ENCODE results near the gene LSG1.

The LSG1 gene

DNA sequence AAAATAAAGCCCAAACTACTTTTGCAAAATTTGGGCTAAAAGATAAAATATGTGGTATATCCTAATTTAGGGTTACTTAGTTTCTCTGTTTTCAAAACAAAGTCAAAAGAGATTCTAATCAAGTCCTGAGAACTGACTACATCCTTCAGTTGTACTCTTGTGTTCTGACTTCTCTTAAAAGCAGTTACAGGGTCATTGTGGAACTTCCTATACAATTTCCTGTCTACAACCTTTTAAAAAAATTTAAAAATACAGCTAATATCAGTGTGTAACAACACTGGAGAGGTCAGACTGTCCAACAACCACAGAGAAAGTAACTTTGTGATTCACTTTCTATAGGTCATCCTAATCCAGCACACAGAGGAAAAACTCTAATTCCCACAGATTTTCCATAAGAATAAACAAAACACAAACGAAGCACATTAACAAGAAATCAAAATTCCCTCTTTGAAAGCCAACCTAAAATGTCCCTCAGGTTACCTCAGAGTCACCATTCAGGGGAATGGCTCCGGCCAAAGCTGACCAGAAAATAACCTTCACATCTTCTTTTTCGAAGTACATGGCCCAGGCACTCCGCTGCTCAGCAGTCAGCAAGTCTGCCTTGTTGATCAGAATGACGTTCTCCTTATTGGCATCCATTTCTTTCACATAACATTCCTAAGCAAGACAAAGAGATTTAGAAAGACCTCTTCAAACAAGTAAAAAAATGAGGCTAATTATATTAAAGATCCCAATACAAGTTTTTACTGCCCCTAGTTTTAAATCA is 13.3 kb downstream of the LSG1 start:
- DNase-seq (ENCODE audit: low read depth, low spot score), result no peak
- H3K36me3 ChIP-seq (ENCODE audit: control insufficient read depth, insufficient read depth, low read length), result peaks cover 1% of the 10 kb centered on the region; the same call in 1 of the 2 replicates
- no peaks in the 10 kb centered on the region for H3K27me3 ChIP-seq (ENCODE audit: control insufficient read depth, insufficient read depth, low read length)
- H3K4me3 ChIP-seq (ENCODE audit: low read length), result no peak overlapping the region
- no CpG with 5 or more reads among the region's 5 CpGs for WGBS (ENCODE audit: insufficient coverage, insufficient read length)
- no peaks in the 10 kb centered on the region for H3K9me3 ChIP-seq (ENCODE audit: control insufficient read depth, insufficient read depth, low read length)
- no peak overlapping the region for H3K27ac ChIP-seq (ENCODE audit: low read length)
- no peaks in the 10 kb centered on the region; the same call in 1 of the 2 replicates for H3K4me1 ChIP-seq (ENCODE audit: control insufficient read depth, insufficient read depth, low read length)

DNA sequence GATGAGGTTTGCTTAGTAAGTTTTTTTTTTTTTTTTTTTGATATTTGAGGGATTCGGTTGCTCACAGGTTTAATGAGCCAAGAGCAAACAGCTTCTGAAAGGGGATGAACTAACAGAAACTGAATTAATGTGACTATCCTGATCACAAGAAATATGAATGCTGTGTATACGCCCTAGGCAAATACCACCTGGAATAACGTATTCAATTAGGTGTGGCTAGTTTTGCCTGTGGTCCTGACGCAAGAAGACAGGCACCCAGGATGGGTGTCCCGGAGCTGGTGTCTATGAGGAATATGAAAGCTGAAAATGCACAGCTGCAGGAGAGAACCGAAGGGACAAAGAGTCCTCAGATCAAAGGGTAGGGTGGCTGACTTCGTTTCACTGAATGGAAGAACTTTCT is 14.6 kb downstream of the LSG1 start:
- WGBS (ENCODE audit: insufficient coverage, insufficient read length), result no CpG with 5 or more reads among the region's 7 CpGs
- Histone ChIP-seq H3K36me3 (ENCODE audit: control insufficient read depth, insufficient read depth, low read length) (peaks cover 1% of the 10 kb centered on the region; the same call in 1 of the 2 replicates), H3K27ac (ENCODE audit: low read length) (no peak overlapping the region), H3K4me3 (ENCODE audit: low read length) (no peak overlapping the region), H3K4me1 (ENCODE audit: control insufficient read depth, insufficient read depth, low read length) (no peaks in the 10 kb centered on the region; the same call in 1 of the 2 replicates), H3K9me3 (ENCODE audit: control insufficient read depth, insufficient read depth, low read length) (no peaks in the 10 kb centered on the region), H3K27me3 (ENCODE audit: control insufficient read depth, insufficient read depth, low read length) (no peaks in the 10 kb centered on the region)
- no peak for DNase-seq (ENCODE audit: low read depth, low spot score)

DNA sequence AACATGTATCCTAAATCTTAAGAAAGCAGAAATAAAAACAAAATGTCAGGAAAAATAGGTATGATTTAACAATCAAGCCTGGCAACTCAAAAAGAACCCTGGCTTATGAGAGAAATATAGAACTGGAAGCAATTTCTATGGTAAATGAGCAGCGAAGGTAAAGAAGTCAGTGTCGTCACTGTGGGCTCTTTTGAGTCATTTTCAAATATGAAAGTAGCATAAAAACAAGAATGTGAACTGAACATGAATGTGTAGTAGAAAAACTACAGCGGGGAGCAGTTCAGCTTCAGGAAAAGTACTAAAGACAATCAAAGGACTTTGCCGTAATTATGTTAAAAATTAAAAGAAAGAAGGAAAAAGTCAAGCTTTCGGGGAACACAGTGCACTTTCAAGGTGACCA is 17.5 kb downstream of the LSG1 start:
- Histone ChIP-seq H3K27ac (ENCODE audit: low read length) (no peak overlapping the region), H3K4me3 (ENCODE audit: low read length) (no peak overlapping the region), H3K4me1 (ENCODE audit: control insufficient read depth, insufficient read depth, low read length) (no peaks in the 10 kb centered on the region; the same call in 1 of the 2 replicates), H3K27me3 (ENCODE audit: control insufficient read depth, insufficient read depth, low read length) (no peaks in the 10 kb centered on the region), H3K9me3 (ENCODE audit: control insufficient read depth, insufficient read depth, low read length) (no peaks in the 10 kb centered on the region), H3K36me3 (ENCODE audit: control insufficient read depth, insufficient read depth, low read length) (peaks cover 4% of the 10 kb centered on the region; the same call in 1 of the 2 replicates)
- WGBS (ENCODE audit: insufficient coverage, insufficient read length), result no CpG with 5 or more reads among the region's 5 CpGs
- DNase-seq (ENCODE audit: low read depth, low spot score), result no peak

DNA sequence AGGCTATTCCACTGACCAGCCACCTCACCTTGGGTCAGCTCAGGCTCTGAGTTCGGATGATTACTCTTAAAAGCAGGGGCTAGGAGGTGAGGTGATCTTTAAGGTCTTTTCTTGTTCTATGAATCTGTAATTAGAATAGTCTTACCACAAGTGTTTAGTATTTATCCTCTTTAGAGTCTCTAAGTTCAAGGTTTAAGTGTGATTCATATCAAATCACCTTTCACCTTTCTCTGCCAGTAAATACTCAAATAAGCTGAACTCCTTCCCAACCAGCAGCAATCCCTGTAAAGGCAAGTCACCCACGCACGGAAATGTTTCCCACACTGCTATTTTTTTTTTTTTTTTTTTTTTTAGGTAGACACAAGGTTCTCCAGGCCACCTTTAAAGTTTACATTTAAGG is 24.2 kb downstream of the LSG1 start:
- no peaks in the 10 kb centered on the region for H3K4me1 ChIP-seq (ENCODE audit: control insufficient read depth, insufficient read depth, low read length)
- no peak for DNase-seq (ENCODE audit: low read depth, low spot score)
- H3K36me3 ChIP-seq (ENCODE audit: control insufficient read depth, insufficient read depth, low read length), result peaks cover 9% of the 10 kb centered on the region; the same call in 1 of the 2 replicates
- no peak overlapping the region for H3K4me3 ChIP-seq (ENCODE audit: low read length)
- H3K27ac ChIP-seq (ENCODE audit: low read length), result no peak overlapping the region
- no peaks in the 10 kb centered on the region for H3K9me3 ChIP-seq (ENCODE audit: control insufficient read depth, insufficient read depth, low read length)
- no CpG with 5 or more reads among the region's 3 CpGs for WGBS (ENCODE audit: insufficient coverage, insufficient read length)
- H3K27me3 ChIP-seq (ENCODE audit: control insufficient read depth, insufficient read depth, low read length), result no peaks in the 10 kb centered on the region

DNA sequence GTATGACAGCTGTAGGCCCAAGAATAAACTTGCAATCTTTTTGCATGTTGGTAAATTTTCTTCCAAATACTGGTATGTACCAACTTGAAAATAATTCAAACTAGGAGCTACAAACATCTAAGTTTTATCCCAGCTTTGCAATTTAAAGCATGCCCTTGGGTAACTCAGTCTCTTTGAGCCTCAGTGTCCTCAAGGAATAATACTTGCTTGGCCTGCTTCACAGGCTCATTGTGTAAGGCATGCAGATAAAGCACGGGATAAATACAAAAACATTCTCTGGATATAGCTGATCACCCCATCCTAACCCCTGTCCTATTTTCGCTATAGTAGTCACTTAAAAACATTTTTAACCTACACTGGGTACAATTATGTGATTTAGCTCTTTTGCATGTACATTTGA is 29.2 kb downstream of the LSG1 start:
- Histone ChIP-seq H3K27ac (ENCODE audit: low read length) (no peak overlapping the region), H3K27me3 (ENCODE audit: control insufficient read depth, insufficient read depth, low read length) (no peaks in the 10 kb centered on the region), H3K36me3 (ENCODE audit: control insufficient read depth, insufficient read depth, low read length) (peaks cover 8% of the 10 kb centered on the region; the same call in 1 of the 2 replicates), H3K4me1 (ENCODE audit: control insufficient read depth, insufficient read depth, low read length) (no peaks in the 10 kb centered on the region), H3K9me3 (ENCODE audit: control insufficient read depth, insufficient read depth, low read length) (no peaks in the 10 kb centered on the region), H3K4me3 (ENCODE audit: low read length) (no peak overlapping the region)
- WGBS (ENCODE audit: insufficient coverage, insufficient read length), result no CpG with 5 or more reads among the region's 2 CpGs
- DNase-seq (ENCODE audit: low read depth, low spot score), result no peak

DNA sequence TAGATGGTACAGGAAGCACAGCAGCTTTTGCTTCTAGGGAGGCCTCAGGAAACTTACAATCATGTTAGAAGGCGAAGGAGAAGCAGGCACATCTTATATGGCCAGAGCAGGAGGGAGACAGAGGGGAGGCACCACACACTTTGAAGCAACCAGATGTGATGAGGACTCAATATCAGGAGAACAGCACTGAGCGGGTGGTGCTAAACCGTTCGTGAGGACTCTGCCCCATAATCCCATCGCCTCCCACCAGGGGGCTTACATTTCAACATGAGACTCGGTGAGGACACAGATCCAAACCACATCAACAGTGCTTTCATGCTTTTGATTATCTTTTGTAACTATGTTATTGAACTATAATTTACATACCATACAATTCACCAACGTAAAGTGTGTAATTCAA is 31.2 kb downstream of the LSG1 start:
- Histone ChIP-seq H3K9me3 (ENCODE audit: control insufficient read depth, insufficient read depth, low read length) (no peaks in the 10 kb centered on the region), H3K36me3 (ENCODE audit: control insufficient read depth, insufficient read depth, low read length) (peaks cover 8% of the 10 kb centered on the region; the same call in 1 of the 2 replicates), H3K4me1 (ENCODE audit: control insufficient read depth, insufficient read depth, low read length) (no peaks in the 10 kb centered on the region), H3K27ac (ENCODE audit: low read length) (no peak overlapping the region), H3K27me3 (ENCODE audit: control insufficient read depth, insufficient read depth, low read length) (no peaks in the 10 kb centered on the region), H3K4me3 (ENCODE audit: low read length) (no peak overlapping the region)
- WGBS (ENCODE audit: insufficient coverage, insufficient read length), result no CpG with 5 or more reads among the region's 7 CpGs
- no peak for DNase-seq (ENCODE audit: low read depth, low spot score)

DNA sequence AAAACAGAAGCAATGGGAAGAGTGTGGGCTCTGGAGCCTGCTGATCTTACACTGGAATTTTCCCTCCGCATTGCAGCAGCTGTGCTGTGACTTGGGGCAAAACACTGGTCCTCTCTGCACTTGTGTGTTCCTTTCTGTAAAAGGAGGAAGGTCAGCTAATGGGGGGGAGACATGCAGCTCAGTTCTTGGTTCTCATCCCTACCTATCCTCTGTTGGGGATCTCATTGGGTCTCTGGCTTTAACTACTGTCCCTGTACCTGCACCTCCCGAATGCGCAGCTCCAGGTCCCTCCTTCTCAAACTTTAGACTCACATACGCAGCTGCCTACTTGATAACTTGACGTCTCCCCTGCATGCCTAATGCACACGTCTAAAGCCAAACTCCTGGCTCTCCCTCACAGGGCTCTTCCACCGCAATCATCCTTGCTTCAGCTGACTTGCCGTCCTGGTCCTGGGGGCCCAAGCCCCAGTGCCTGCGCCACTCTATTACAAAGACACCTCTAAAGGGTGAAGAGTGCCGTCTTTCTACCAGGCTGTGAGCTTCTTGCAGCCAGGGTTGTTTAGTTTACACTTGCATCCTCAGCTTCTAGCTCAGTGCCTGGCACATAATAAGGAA is 32.9 kb downstream of the LSG1 start:
- Histone ChIP-seq H3K4me3 (ENCODE audit: low read length) (no peak overlapping the region), H3K9me3 (ENCODE audit: control insufficient read depth, insufficient read depth, low read length) (no peaks in the 10 kb centered on the region), H3K27ac (ENCODE audit: low read length) (no peak overlapping the region), H3K4me1 (ENCODE audit: control insufficient read depth, insufficient read depth, low read length) (no peaks in the 10 kb centered on the region), H3K36me3 (ENCODE audit: control insufficient read depth, insufficient read depth, low read length) (peaks cover 2% of the 10 kb centered on the region; the same call in 1 of the 2 replicates), H3K27me3 (ENCODE audit: control insufficient read depth, insufficient read depth, low read length) (no peaks in the 10 kb centered on the region)
- no peak for DNase-seq (ENCODE audit: low read depth, low spot score)
- WGBS (ENCODE audit: insufficient coverage, insufficient read length), result no CpG with 5 or more reads among the region's 10 CpGs

DNA sequence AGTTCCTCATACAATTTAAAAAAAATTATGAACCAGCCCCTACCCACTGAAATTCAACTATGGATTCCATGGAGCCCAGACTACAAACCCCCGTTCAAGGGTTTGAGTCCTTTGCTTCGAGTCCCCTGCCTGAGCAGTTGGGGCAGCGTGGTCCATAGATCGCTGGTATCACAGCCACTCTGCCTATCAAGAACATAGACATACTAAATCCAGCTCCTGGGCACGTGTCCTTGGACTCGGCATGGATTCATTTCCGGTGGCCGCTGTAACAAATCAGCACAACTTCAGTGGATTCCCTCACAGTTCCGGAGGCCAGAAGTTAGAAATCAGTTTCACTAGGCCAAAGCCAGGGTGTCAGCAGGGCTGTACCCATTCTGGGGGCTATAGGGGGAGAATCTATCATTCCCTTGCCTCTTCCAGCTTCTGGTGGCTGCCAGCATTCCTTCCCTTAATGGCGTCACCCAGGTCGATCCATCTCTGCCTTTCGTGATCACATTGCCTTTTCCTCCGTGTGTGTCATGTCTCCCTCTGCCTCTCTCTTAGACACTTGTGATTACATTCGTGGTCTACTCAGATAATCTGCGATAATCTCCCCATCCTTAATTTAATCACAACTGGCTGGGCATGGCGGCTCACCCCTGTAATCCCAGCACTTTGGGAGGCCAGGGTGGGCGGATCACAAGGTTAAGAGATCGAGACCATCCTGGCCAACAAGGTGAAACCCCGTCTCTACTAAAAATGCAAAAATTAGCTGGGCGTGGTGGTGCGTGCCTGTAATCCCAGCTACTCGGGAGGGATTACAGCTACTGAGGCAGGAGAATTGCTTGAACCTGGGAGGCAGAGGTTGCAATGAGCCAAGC is 34.2 kb downstream of the LSG1 start:
- Histone ChIP-seq H3K4me1 (ENCODE audit: control insufficient read depth, insufficient read depth, low read length) (no peaks in the 10 kb centered on the region), H3K27me3 (ENCODE audit: control insufficient read depth, insufficient read depth, low read length) (no peaks in the 10 kb centered on the region), H3K4me3 (ENCODE audit: low read length) (no peak overlapping the region), H3K36me3 (ENCODE audit: control insufficient read depth, insufficient read depth, low read length) (peaks cover 2% of the 10 kb centered on the region; the same call in 1 of the 2 replicates), H3K27ac (ENCODE audit: low read length) (no peak overlapping the region), H3K9me3 (ENCODE audit: control insufficient read depth, insufficient read depth, low read length) (no peaks in the 10 kb centered on the region)
- no CpG with 5 or more reads among the region's 22 CpGs for WGBS (ENCODE audit: insufficient coverage, insufficient read length)
- no peak for DNase-seq (ENCODE audit: low read depth, low spot score)

DNA sequence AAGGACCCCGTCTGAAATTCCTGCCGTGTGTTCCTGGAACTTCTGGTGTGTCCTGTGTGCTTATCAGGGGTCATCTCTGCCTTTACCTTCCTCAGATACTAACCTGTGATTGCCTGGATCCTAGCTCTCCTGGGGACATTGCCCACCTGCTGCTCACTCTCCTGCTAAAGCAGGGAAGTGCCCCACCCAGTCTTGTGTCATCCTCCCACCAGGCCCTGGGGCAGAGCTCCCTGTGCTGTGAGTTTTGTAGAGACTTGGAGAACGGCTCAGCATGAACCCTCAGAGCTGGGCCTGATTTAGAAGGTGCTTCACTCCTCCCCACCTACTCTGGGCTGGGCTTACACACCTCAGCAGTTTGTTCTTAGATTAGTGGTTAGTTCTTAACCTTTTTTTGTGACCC is 34.9 kb downstream of the LSG1 start:
- peaks cover 2% of the 10 kb centered on the region; the same call in 1 of the 2 replicates for H3K36me3 ChIP-seq (ENCODE audit: control insufficient read depth, insufficient read depth, low read length)
- H3K4me3 ChIP-seq (ENCODE audit: low read length), result no peak overlapping the region
- H3K9me3 ChIP-seq (ENCODE audit: control insufficient read depth, insufficient read depth, low read length), result no peaks in the 10 kb centered on the region
- peaks cover 2% of the 10 kb centered on the region; the same call in 1 of the 2 replicates for H3K4me1 ChIP-seq (ENCODE audit: control insufficient read depth, insufficient read depth, low read length)
- no CpG with 5 or more reads among the region's 3 CpGs for WGBS (ENCODE audit: insufficient coverage, insufficient read length)
- H3K27me3 ChIP-seq (ENCODE audit: control insufficient read depth, insufficient read depth, low read length), result no peaks in the 10 kb centered on the region
- no peak for DNase-seq (ENCODE audit: low read depth, low spot score)
- no peak overlapping the region for H3K27ac ChIP-seq (ENCODE audit: low read length)

DNA sequence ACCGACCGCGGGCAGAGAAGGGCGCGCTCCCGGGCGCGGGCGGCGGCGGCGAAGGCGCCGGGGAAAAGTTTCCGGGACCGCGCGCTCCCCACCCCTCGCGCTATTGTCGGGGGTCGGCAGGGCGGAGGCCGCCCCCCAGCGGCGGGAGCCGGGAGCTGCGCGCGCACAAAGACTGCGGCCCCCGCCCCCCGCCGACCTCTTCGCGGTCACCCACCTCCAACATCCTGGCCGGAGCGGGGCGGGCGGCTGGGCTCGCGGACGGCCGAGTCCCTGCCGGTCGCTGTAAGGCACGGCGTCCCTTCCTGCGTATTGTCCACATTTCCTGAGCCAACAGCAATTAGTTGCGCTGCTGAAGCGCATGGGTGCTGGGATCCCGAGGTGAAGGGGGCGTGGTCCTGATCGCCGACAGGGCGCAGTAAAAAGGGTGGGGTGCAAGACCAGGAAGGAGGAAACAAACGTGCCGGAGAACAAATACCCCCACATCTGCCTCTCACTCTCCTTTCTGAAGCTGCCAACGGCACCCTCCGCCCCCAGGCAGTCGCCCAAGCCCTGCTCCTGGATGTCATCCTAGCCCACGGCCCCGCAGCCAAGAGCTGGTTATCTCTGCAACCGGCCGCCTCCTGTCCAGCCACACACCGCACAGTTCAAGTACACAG is 38.5 kb downstream of the LSG1 start, which contains the start of gene TMEM44:
Gene TMEM44, minus strand, starts transcription at position 71 of the 656 bp plus-strand sequence. CDS start 204 bp downstream, outside the sequence.
- H3K4me3 ChIP-seq (ENCODE audit: low read length), result peak within 1 kb of the TSS; percentile 43; the same call in 1 of the 2 replicates
- WGBS (ENCODE audit: insufficient coverage, insufficient read length), result no CpG with 5 or more reads among the region's 66 CpGs
- H3K9me3 ChIP-seq (ENCODE audit: control insufficient read depth, insufficient read depth, low read length), result no peaks in the 10 kb centered on the region; the same call in 1 of the 2 replicates
- peak; percentile 41 for DNase-seq (ENCODE audit: low read depth, low spot score)
- no peak within 1 kb of the TSS for H3K27ac ChIP-seq (ENCODE audit: low read length)
- H3K4me1 ChIP-seq (ENCODE audit: control insufficient read depth, insufficient read depth, low read length), result peaks cover 2% of the 10 kb centered on the region; the same call in 1 of the 2 replicates
- H3K36me3 ChIP-seq (ENCODE audit: control insufficient read depth, insufficient read depth, low read length), result peaks cover 9% of the 10 kb centered on the region
- H3K27me3 ChIP-seq (ENCODE audit: control insufficient read depth, insufficient read depth, low read length), result no peaks in the 10 kb centered on the region
